GM21786 (cell line): ENCODE results near the gene SOCS1.
"Not testable (repeated sequence)": the region's sequence is repeated elsewhere in the genome, so short reads cannot be mapped to it uniquely, and the experiment has no call there.

Experiments used
- ATAC-seq: cut with Tn5 transposase; IDR thresholded peaks from one replicate; pipeline ENCODE4 v1.9.1; 2021; ENCODE audit not compliant: unreplicated experiment

Gene SOCS1

GRCh38 chr16:11229432-11229831 is 26.6 kb downstream of the SOCS1 start:
- no peak for ATAC-seq

- ATAC-seq: no peak
Measured at GRCh38 chr16:11225677-11226549, 30.1 kb downstream of the SOCS1 start.

- ATAC-seq: peak; percentile 77
Measured at GRCh38 chr16:11224894-11225676, 30.9 kb downstream of the SOCS1 start.

- ATAC-seq: peak; percentile 57
Measured at GRCh38 chr16:11224096-11224893, 31.7 kb downstream of the SOCS1 start.

GRCh38 chr16:11220507-11220906 is 35.5 kb downstream of the SOCS1 start:
- ATAC-seq: not testable (repeated sequence)

GRCh38 chr16:11219178-11219577 is 36.8 kb downstream of the SOCS1 start:
- ATAC-seq: no peak

GRCh38 chr16:11218604-11218962 is 37.4 kb downstream of the SOCS1 start:
- ATAC-seq: no peak

- ATAC-seq: no peak
Measured at GRCh38 chr16:11217651-11218603, 38.1 kb downstream of the SOCS1 start.

- ATAC-seq: no peak
Measured at GRCh38 chr16:11215935-11216556, 40.0 kb downstream of the SOCS1 start.

- no peak for ATAC-seq
Measured at GRCh38 chr16:11213799-11214198, 42.2 kb downstream of the SOCS1 start.

- no peak for ATAC-seq
Measured at GRCh38 chr16:11213373-11213772, 42.6 kb downstream of the SOCS1 start.

- peak; percentile 47 for ATAC-seq
Measured at GRCh38 chr16:11212798-11213196, 43.2 kb downstream of the SOCS1 start.

- no peak for ATAC-seq
Measured at GRCh38 chr16:11211977-11212797, 43.8 kb downstream of the SOCS1 start.

- ATAC-seq: no peak
Measured at GRCh38 chr16:11211061-11211976, 44.7 kb downstream of the SOCS1 start.

GRCh38 chr16:11210260-11210659 is 45.7 kb downstream of the SOCS1 start:
- no peak for ATAC-seq

GRCh38 chr16:11208916-11209665 is 46.9 kb downstream of the SOCS1 start:
- ATAC-seq: no peak

GRCh38 chr16:11207646-11208045 is 48.4 kb downstream of the SOCS1 start:
- no peak for ATAC-seq
